ENCODE measurements around the gene ACTN3. TPM values are rescaled to one million over a fixed set of nuclear protein-coding genes. Genes with fewer than 3 reads are reported as not detected.
A peak's percentile ranks its signal among the peaks of the same experiment; 100 is the strongest.

ACTN3 gene
- total and polyA plus RNA-seq, 2 experiments from 2014 or later: 0.58 TPM; not detected in 1

GRCh38 chr11:66607126-66607834 lies 60.6 kb downstream of the ACTN3 start:
- Histone ChIP-seq H3K9me3 (ENCODE audit: low read depth) (no peaks in the 10 kb centered on the region), H3K4me3 (no peak overlapping the region), H4K20me1 (ENCODE audit: insufficient read depth, poor library complexity, severe bottlenecking) (no peaks in the 10 kb centered on the region), H3K4me1 (ENCODE audit: insufficient read depth) (peaks cover 7% of the 10 kb centered on the region), H3K27ac (peak overlapping the region; percentile 61), H3K79me2 (no peaks in the 10 kb centered on the region), H2AFZ (no peak overlapping the region), H3K27me3 (no peaks in the 10 kb centered on the region), H3K9me2 (replicated peaks; ENCODE audit: insufficient read depth) (no peaks in the 10 kb centered on the region), H3K36me3 (replicated peaks; ENCODE audit: insufficient read depth, low read depth) (no peaks in the 10 kb centered on the region), H3K4me2 (no peak overlapping the region)
- peak; percentile 58 for DNase-seq (ENCODE audit: low spot score)
- TF ChIP-seq CTCF (IDR thresholded peaks at IDR 0.05; ENCODE audit: poor library complexity): no peak
- no peak for TF ChIP-seq EZH2phosphoT487 (IDR thresholded peaks at IDR 0.05; ENCODE audit: low read depth, severe bottlenecking, unreplicated experiment)
- WGBS (ENCODE audit: low lambda C conversion rate, missing lambda C conversion rate): 74% methylated on average over 8 of the region's 8 CpGs

GRCh38 chr11:66609721-66610617 lies 63.3 kb downstream of the ACTN3 start:
- H3K36me3 ChIP-seq (replicated peaks; ENCODE audit: insufficient read depth, low read depth): no peaks in the 10 kb centered on the region
- no peaks in the 10 kb centered on the region for H3K9me3 ChIP-seq (ENCODE audit: low read depth)
- peaks cover 7% of the 10 kb centered on the region for H3K4me1 ChIP-seq (ENCODE audit: insufficient read depth)
- DNase-seq (ENCODE audit: low spot score): no peak
- H3K79me2 ChIP-seq: no peaks in the 10 kb centered on the region
- 75% methylated on average over 4 of the region's 4 CpGs for WGBS (ENCODE audit: low lambda C conversion rate, missing lambda C conversion rate)
- no peaks in the 10 kb centered on the region for H3K9me2 ChIP-seq (replicated peaks; ENCODE audit: insufficient read depth)
- H3K27me3 ChIP-seq: no peaks in the 10 kb centered on the region
- no peak overlapping the region for H2AFZ ChIP-seq
- no peak overlapping the region for H3K27ac ChIP-seq
- no peak overlapping the region for H3K4me2 ChIP-seq
- H4K20me1 ChIP-seq (ENCODE audit: insufficient read depth, poor library complexity, severe bottlenecking): no peaks in the 10 kb centered on the region
- no peak for TF ChIP-seq EZH2 (IDR thresholded peaks at IDR 0.05; ENCODE audit: borderline replicate concordance)
- TF ChIP-seq EZH2phosphoT487 (IDR thresholded peaks at IDR 0.05; ENCODE audit: low read depth, severe bottlenecking, unreplicated experiment): no peak
- no peak for TF ChIP-seq CTCF (IDR thresholded peaks at IDR 0.05; ENCODE audit: poor library complexity)
- H3K4me3 ChIP-seq: no peak overlapping the region

GRCh38 chr11:66612458-66612857 lies 65.8 kb downstream of the ACTN3 start:
- TF ChIP-seq EZH2phosphoT487 (IDR thresholded peaks at IDR 0.05; ENCODE audit: low read depth, severe bottlenecking, unreplicated experiment) (no peak), CTCF (IDR thresholded peaks at IDR 0.05; ENCODE audit: poor library complexity) (no peak), EZH2 (IDR thresholded peaks at IDR 0.05; ENCODE audit: borderline replicate concordance) (no peak)
- H3K79me2 ChIP-seq: peaks cover 17% of the 10 kb centered on the region
- no peak overlapping the region for H3K4me3 ChIP-seq
- no peak overlapping the region for H3K4me2 ChIP-seq
- no peak for DNase-seq (ENCODE audit: low spot score)
- no peak overlapping the region for H3K27ac ChIP-seq
- H2AFZ ChIP-seq: no peak overlapping the region
- no peaks in the 10 kb centered on the region for H3K36me3 ChIP-seq (replicated peaks; ENCODE audit: insufficient read depth, low read depth)
- H3K9me2 ChIP-seq (replicated peaks; ENCODE audit: insufficient read depth): no peaks in the 10 kb centered on the region
- H3K27me3 ChIP-seq: no peaks in the 10 kb centered on the region
- H3K9me3 ChIP-seq (ENCODE audit: low read depth): no peaks in the 10 kb centered on the region
- 86% methylated on average over 1 of the region's 1 CpG for WGBS (ENCODE audit: low lambda C conversion rate, missing lambda C conversion rate)
- H4K20me1 ChIP-seq (ENCODE audit: insufficient read depth, poor library complexity, severe bottlenecking): peaks cover 6% of the 10 kb centered on the region
- peaks cover 11% of the 10 kb centered on the region for H3K4me1 ChIP-seq (ENCODE audit: insufficient read depth)

Other genes starting within 250 kb of the ACTN3 start
- 19.9 and 24.6 TPM in 2 replicates for gene CD248, start 229.9 kb upstream of the ACTN3 start, total RNA-seq
- gene CD248, start 229.9 kb upstream of the ACTN3 start, polyA plus RNA-seq: 210 and 250 TPM in 2 replicates
- gene RIN1, start 210.5 kb upstream of the ACTN3 start, total RNA-seq: 4.3 and 6.2 TPM in 2 replicates
- 9.5 and 12.8 TPM in 2 replicates for gene RIN1, start 210.5 kb upstream of the ACTN3 start, polyA plus RNA-seq
- gene BRMS1, start 201.8 kb upstream of the ACTN3 start, total RNA-seq: 34.5 and 39.7 TPM in 2 replicates
- 48.6 and 54.0 TPM in 2 replicates for gene BRMS1, start 201.8 kb upstream of the ACTN3 start, polyA plus RNA-seq
- 41.5 and 41.9 TPM in 2 replicates for gene B4GAT1, start 199.3 kb upstream of the ACTN3 start, total RNA-seq
- 37.4 and 40.8 TPM in 2 replicates for gene B4GAT1, start 199.3 kb upstream of the ACTN3 start, polyA plus RNA-seq
- 7.4 and 11.3 TPM in 2 replicates for gene SLC29A2, start 175.1 kb upstream of the ACTN3 start, total RNA-seq
- 20.2 and 27.1 TPM in 2 replicates for gene SLC29A2, start 175.1 kb upstream of the ACTN3 start, polyA plus RNA-seq
- gene NPAS4, start 125.9 kb upstream of the ACTN3 start, total RNA-seq: 0.60 TPM in 1 of 2 replicates, not detected in the other
- gene NPAS4, start 125.9 kb upstream of the ACTN3 start, polyA plus RNA-seq: 0.31 TPM in 1 of 2 replicates, not detected in the other
- gene MRPL11, start 108.1 kb upstream of the ACTN3 start, total RNA-seq: 45.6 and 60.6 TPM in 2 replicates
- gene MRPL11, start 108.1 kb upstream of the ACTN3 start, polyA plus RNA-seq: 57.1 and 59.8 TPM in 2 replicates
- 5.5 and 6.7 TPM in 2 replicates for gene PELI3, start 80.0 kb upstream of the ACTN3 start, total RNA-seq
- 5.5 and 10.9 TPM in 2 replicates for gene PELI3, start 80.0 kb upstream of the ACTN3 start, polyA plus RNA-seq
- 46.0 and 56.0 TPM in 2 replicates for gene DPP3, start 66.5 kb upstream of the ACTN3 start, total RNA-seq
- gene DPP3, start 66.5 kb upstream of the ACTN3 start, polyA plus RNA-seq: 54.8 and 57.3 TPM in 2 replicates
- 25.1 and 33.4 TPM in 2 replicates for gene BBS1, start 36.3 kb upstream of the ACTN3 start, total RNA-seq
- gene BBS1, start 36.3 kb upstream of the ACTN3 start, polyA plus RNA-seq: 27.7 and 33.9 TPM in 2 replicates
- 10.3 and 11.5 TPM in 2 replicates for gene ZDHHC24, start 855 bp upstream of the ACTN3 start, total RNA-seq
- gene ZDHHC24, start 855 bp upstream of the ACTN3 start, polyA plus RNA-seq: 16.9 and 18.3 TPM in 2 replicates
- 0.60 and 0.64 TPM in 2 replicates for gene CTSF, start 21.7 kb downstream of the ACTN3 start, total RNA-seq
- 1.1 and 1.5 TPM in 2 replicates for gene CTSF, start 21.7 kb downstream of the ACTN3 start, polyA plus RNA-seq
- 0.36 and 0.53 TPM in 2 replicates for gene CCDC87, start 46.2 kb downstream of the ACTN3 start, total RNA-seq
- gene CCDC87, start 46.2 kb downstream of the ACTN3 start, polyA plus RNA-seq: 0.22 TPM in 1 of 2 replicates, not detected in the other
- 32.2 and 41.5 TPM in 2 replicates for gene CCS, start 46.3 kb downstream of the ACTN3 start, total RNA-seq
- gene CCS, start 46.3 kb downstream of the ACTN3 start, polyA plus RNA-seq: 97.8 and 127 TPM in 2 replicates
- 29.5 and 31.1 TPM in 2 replicates for gene RBM14, start 69.7 kb downstream of the ACTN3 start, total RNA-seq
- gene RBM14, start 69.7 kb downstream of the ACTN3 start, polyA plus RNA-seq: 66.3 and 70.7 TPM in 2 replicates
- 129 and 150 TPM in 2 replicates for gene RBM4, start 91.8 kb downstream of the ACTN3 start, total RNA-seq
- gene RBM4, start 91.8 kb downstream of the ACTN3 start, polyA plus RNA-seq: 139 and 151 TPM in 2 replicates
- 25.7 and 26.7 TPM in 2 replicates for gene RBM4B, start 131.0 kb downstream of the ACTN3 start, total RNA-seq
- gene RBM4B, start 131.0 kb downstream of the ACTN3 start, polyA plus RNA-seq: 32.4 and 33.4 TPM in 2 replicates
- 115 and 152 TPM in 2 replicates for gene SPTBN2, start 182.3 kb downstream of the ACTN3 start, total RNA-seq
- 177 and 183 TPM in 2 replicates for gene SPTBN2, start 182.3 kb downstream of the ACTN3 start, polyA plus RNA-seq

Data from hepatocyte (in vitro differentiated cells).